SK-N-SH treated with all-trans-retinoic acid at 6 μM for 48 hours (cell line): Measurements from ENCODE around the gene CDC42EP3.

Experiments
- BACH2 ChIP-seq: fragments of 250-450 bp; sonication (Bioruptor Pico); IDR thresholded peaks from 2 replicates; pipeline ENCODE4 v1.9.0; 2021; ENCODE audit warnings: mild to moderate bottlenecking, borderline replicate concordance
- CSDC2 ChIP-seq: fragments of 250-450 bp; sonication (Bioruptor Pico); IDR thresholded peaks from 2 replicates; pipeline ENCODE4 v1.5.0; 2020; ENCODE audit warnings: mild to moderate bottlenecking, moderate library complexity
- RARB ChIP-seq: fragments of 250-450 bp; sonication (Bioruptor Pico); IDR thresholded peaks from 2 replicates; pipeline ENCODE4 v1.8.0; 2021; ENCODE audit warnings: mild to moderate bottlenecking, moderate library complexity
- SNAI2 ChIP-seq: fragments of 250-450 bp; sonication (Bioruptor Pico); IDR thresholded peaks from 2 replicates; pipeline ENCODE4 v1.5.0; 2020; ENCODE audit warnings: mild to moderate bottlenecking, moderate library complexity
- TOX ChIP-seq: fragments of 250-450 bp; sonication (Bioruptor Pico); IDR thresholded peaks from 2 replicates; pipeline ENCODE4 v1.8.0; 2021; ENCODE audit warnings: mild to moderate bottlenecking, moderate library complexity, borderline replicate concordance
- TSHZ2 ChIP-seq: fragments of 250-450 bp; sonication (Bioruptor Pico); IDR thresholded peaks from 2 replicates; pipeline ENCODE4 v1.5.0; 2020; ENCODE audit warnings: mild to moderate bottlenecking, moderate library complexity
- ZC3H10 ChIP-seq: fragments of 250-450 bp; sonication (Bioruptor Pico); IDR thresholded peaks from 2 replicates; pipeline ENCODE4 v1.5.1; 2021; ENCODE audit warnings: mild to moderate bottlenecking, moderate library complexity
- ZFP3 ChIP-seq: fragments of 250-450 bp; sonication (Bioruptor Pico); IDR thresholded peaks from 2 replicates; pipeline ENCODE4 v1.5.0; 2020; ENCODE audit warnings: mild to moderate bottlenecking, moderate library complexity
- ZFP30 ChIP-seq: fragments of 450-650 bp; formaldehyde crosslinking; IDR thresholded peaks from 2 replicates; pipeline ENCODE4 v1.5.0; 2022; ENCODE audit warnings: mild to moderate bottlenecking, moderate library complexity
- ZNF565 ChIP-seq: fragments of 450-650 bp; formaldehyde crosslinking; conservative IDR thresholded peaks from 2 replicates; pipeline ENCODE4 v1.5.0; 2020; ENCODE audit warnings: low read depth, mild to moderate bottlenecking, moderate library complexity

- TF ChIP-seq ZFP3 (CRISPR knock-in tag) = no peak
- TF ChIP-seq TSHZ2 (CRISPR knock-in tag) = no peak
- TF ChIP-seq RARB (CRISPR knock-in tag) = no peak
- TF ChIP-seq ZC3H10 (CRISPR knock-in tag) = no peak
- no peak for TF ChIP-seq ZNF565 (CRISPR knock-in tag)
- TF ChIP-seq TOX = no peak
- no peak for TF ChIP-seq ZFP30 (CRISPR knock-in tag)
- TF ChIP-seq CSDC2 (CRISPR knock-in tag) = no peak
- TF ChIP-seq SNAI2 (CRISPR knock-in tag) = no peak
- no peak for TF ChIP-seq BACH2 (CRISPR knock-in tag)
These were observed 70.7 kb downstream of the CDC42EP3 start for GRCh38 chr2:37600735-37601134.
